ENCODE results near the gene METAP1D. TPM values are rescaled to one million over a fixed set of nuclear protein-coding genes. Genes with fewer than 3 reads are reported as not detected.

METAP1D gene
- total RNA-seq, 1 experiment from 2014 or later = 5.2 TPM

- H2BK12ac ChIP-seq (ENCODE audit: insufficient read length, low read depth, low read length) = no peak overlapping the region
- no peak overlapping the region for H4K5ac ChIP-seq (ENCODE audit: insufficient read length, low read depth, low read length)
- H3K23me2 ChIP-seq (ENCODE audit: insufficient read length, low read depth, low read length, poor library complexity, severe bottlenecking) = peaks cover 34% of the 10 kb centered on the region
- H3K79me2 ChIP-seq (ENCODE audit: insufficient read depth, low read length) = no peaks in the 10 kb centered on the region
- no peak overlapping the region for H3K4ac ChIP-seq (ENCODE audit: low read depth, low read length)
- DNase-seq = no peak
- no peak overlapping the region for H2AFZ ChIP-seq (ENCODE audit: low read length)
- no peaks in the 10 kb centered on the region for H3K79me1 ChIP-seq (ENCODE audit: insufficient read depth, low read depth, low read length, poor library complexity, severe bottlenecking)
- no peak overlapping the region for H3K23ac ChIP-seq (ENCODE audit: insufficient read length, low read depth, low read length)
- H2AK5ac ChIP-seq (ENCODE audit: insufficient read length, low read length) = no peak overlapping the region
- H2BK120ac ChIP-seq (ENCODE audit: low read depth, low read length, poor library complexity, severe bottlenecking) = no peak overlapping the region
- H4K8ac ChIP-seq (replicated peaks; ENCODE audit: insufficient read length, low read depth, low read length) = no peak overlapping the region
- WGBS (ENCODE audit: extremely low coverage, insufficient read length, low lambda C conversion rate) = no CpG with 5 or more reads among the region's 9 CpGs
- H3T11ph ChIP-seq (ENCODE audit: low read length) = no peak overlapping the region
- no peaks in the 10 kb centered on the region for H3K9me3 ChIP-seq (ENCODE audit: control insufficient read depth, low read depth, low read length)
- no peak overlapping the region for H2BK20ac ChIP-seq (ENCODE audit: low read depth, low read length, poor library complexity, severe bottlenecking)
- H2BK5ac ChIP-seq (ENCODE audit: insufficient read length, low read length) = no peak overlapping the region
- Mint-ChIP-seq H3K4me1 (peaks cover 36 to 55% of the 10 kb centered on the region in 2 experiments), H3K4me3 (peak overlapping the region in 1 of 2 experiments; percentile 76; a peak in 3 of 5 replicates), H3K9me3 (peaks cover 4 to 6% of the 10 kb centered on the region in 2 experiments; a peak in 3 of 5 replicates), H3K36me3 (ENCODE audit: insufficient read depth in 1 of 3, low read depth in 3 of 3) (peaks cover 0 to 2% (median 1%) of the 10 kb centered on the region in 3 experiments; a peak in 3 of 7 replicates), H3K27me3 (ENCODE audit: low read depth) (peaks cover 100% of the 10 kb centered on the region), H3K27ac (no peak overlapping the region)
- no peak overlapping the region for H4K91ac ChIP-seq (ENCODE audit: insufficient read length, low read depth, low read length)
- peaks cover 86% of the 10 kb centered on the region for H3K27me3 ChIP-seq (ENCODE audit: insufficient read depth, low read length)
- no peaks in the 10 kb centered on the region for H3K4me1 ChIP-seq (ENCODE audit: insufficient read depth, low read length)
- H3K14ac ChIP-seq (ENCODE audit: insufficient read depth, low read length) = no peak overlapping the region
- H4K20me1 ChIP-seq (ENCODE audit: control insufficient read depth, insufficient read depth, insufficient read length) = no peaks in the 10 kb centered on the region
- no peak overlapping the region for H2BK15ac ChIP-seq (ENCODE audit: low read depth, low read length)
- no peak overlapping the region for H3K18ac ChIP-seq (ENCODE audit: insufficient read length, low read depth, low read length)
- H3K4me2 ChIP-seq (ENCODE audit: insufficient read depth, insufficient read length, low read length) = peak overlapping the region; percentile 89
- H3K9ac ChIP-seq (ENCODE audit: extremely low read depth, insufficient read length, low read length) = no peak overlapping the region
- no peak for TF ChIP-seq CTCF (conservative IDR thresholded peaks at IDR 0.05)
- H3K27ac ChIP-seq (ENCODE audit: insufficient read length, low read depth, low read length) = no peak overlapping the region
- no peak overlapping the region for H3K56ac ChIP-seq (ENCODE audit: insufficient read length, low read depth, low read length)
Observed at GRCh38 chr2:172097557-172098131, 97.9 kb downstream of the METAP1D start.
